HG03558 (cell line): ENCODE results near the gene CLEC18B.
"Not testable (repeated sequence)": the region's sequence is repeated elsewhere in the genome, so short reads cannot be mapped to it uniquely, and the experiment has no call there.

ENCODE experiments used
- ATAC-seq: cut with Tn5 transposase; IDR thresholded peaks from one replicate; pipeline ENCODE4 v1.9.1; 2021; ENCODE audit warnings: moderate number of reproducible peaks; ENCODE audit not compliant: unreplicated experiment; ENCODE audit errors: extremely low read depth

Gene CLEC18B

GRCh38 chr16:74409185-74409981 is 11.9 kb downstream of the CLEC18B start:
- ATAC-seq, result not testable (repeated sequence)

GRCh38 chr16:74407362-74407705 is 13.9 kb downstream of the CLEC18B start:
- not testable (repeated sequence) for ATAC-seq

DNA sequence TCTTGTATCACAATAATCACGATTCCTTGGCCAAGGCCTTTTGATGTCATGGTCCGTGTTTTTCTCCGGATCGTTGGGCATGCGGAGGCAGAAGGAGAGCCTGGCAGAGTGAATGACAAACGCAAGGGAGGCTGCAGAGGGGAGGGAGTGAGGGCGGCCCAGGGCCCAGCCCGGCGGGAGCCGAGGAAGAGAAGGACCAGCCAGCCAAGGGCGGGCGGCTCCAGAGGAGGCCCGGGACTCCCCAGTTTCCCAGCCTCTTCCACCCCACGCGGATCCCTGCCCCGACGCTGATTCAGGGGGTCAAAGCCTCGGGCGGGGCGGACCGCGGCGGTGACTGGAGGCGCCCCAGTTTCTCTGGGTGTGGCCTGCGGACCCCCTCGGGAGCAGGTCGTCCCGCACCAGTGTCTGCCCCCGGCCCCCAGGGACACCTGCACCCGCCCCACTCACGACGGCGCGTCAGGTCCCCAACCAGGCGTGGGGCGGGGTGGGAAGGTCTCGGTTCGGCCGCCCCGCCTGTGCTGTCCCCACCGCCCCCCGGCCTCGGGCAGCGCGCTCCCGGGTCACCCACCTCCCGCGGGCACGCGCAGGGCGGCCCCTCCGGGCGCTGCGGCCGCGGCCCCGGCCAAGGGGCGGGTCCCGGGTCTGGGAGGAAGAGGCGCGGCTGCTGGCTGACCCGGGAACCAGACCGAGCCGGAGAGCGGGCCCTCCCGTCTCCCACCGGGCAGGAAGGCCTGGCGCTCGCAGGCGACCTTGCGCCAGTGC is 14.5 kb downstream of the CLEC18B start:
- not testable (repeated sequence) for ATAC-seq

- ATAC-seq, result not testable (repeated sequence)
Observed at GRCh38 chr16:74404148-74404933, 16.9 kb downstream of the CLEC18B start.

- ATAC-seq, result not testable (repeated sequence)
Observed at GRCh38 chr16:74400238-74400637, 21.0 kb downstream of the CLEC18B start.

DNA sequence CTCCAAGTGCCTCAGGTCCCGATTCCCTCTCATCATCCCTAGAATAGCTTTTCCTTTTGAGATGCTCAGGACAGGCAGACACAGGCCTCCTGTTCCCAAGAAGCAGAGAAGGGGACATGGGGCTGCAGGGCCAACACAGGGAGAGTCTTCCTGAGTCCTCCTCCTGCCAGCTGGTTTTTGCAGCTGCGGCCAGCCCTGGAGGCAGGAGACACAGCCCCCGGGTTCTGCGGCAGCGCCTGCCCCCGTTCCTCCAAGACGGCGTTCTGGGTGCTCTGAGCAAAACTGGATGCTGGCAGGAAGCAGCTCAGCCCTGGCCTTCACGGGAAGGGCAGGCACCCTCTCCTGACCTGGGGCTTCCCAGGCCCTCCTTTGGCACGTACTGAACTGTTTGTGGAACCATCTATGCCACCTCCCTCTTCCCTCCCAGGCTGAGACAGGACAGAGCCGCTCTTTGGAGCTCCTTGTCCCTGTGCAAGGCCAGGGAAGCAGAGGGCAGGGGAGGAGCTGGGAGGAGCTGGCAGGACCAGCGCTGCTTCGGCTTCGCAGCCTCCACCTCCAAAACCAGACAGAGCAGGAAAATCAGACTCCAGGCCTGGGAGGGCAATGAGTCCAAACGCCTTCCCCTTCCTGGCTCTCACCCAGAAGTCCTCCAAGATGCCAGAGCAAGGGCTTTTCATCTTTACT is 22.9 kb downstream of the CLEC18B start:
- not testable (repeated sequence) for ATAC-seq

- ATAC-seq, result not testable (repeated sequence)
Observed at GRCh38 chr16:74396521-74397017, 24.7 kb downstream of the CLEC18B start.

GRCh38 chr16:74394604-74395003 is 26.7 kb downstream of the CLEC18B start:
- ATAC-seq, result not testable (repeated sequence)

DNA sequence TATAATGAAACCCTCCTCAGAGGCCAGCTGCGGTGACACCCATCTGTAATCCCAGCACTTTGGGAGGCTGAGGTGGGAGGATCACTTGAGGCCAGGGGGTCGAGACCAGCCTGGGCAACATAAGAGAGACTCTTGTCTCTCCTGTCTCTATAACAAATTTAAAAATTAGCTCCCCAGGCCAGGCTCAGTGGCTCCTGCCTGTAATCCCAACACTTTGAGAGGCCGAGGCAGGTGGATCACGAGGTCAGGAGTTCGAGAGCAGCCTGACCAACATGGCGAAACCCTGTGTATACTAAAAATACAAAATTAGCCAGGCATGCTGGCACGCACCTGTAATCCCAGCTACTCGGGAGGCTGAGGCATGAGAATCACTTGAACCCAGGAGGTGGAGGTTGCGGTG is 27.1 kb downstream of the CLEC18B start:
- not testable (repeated sequence) for ATAC-seq

- not testable (repeated sequence) for ATAC-seq
Observed at GRCh38 chr16:74391454-74392050, 29.7 kb downstream of the CLEC18B start.

DNA sequence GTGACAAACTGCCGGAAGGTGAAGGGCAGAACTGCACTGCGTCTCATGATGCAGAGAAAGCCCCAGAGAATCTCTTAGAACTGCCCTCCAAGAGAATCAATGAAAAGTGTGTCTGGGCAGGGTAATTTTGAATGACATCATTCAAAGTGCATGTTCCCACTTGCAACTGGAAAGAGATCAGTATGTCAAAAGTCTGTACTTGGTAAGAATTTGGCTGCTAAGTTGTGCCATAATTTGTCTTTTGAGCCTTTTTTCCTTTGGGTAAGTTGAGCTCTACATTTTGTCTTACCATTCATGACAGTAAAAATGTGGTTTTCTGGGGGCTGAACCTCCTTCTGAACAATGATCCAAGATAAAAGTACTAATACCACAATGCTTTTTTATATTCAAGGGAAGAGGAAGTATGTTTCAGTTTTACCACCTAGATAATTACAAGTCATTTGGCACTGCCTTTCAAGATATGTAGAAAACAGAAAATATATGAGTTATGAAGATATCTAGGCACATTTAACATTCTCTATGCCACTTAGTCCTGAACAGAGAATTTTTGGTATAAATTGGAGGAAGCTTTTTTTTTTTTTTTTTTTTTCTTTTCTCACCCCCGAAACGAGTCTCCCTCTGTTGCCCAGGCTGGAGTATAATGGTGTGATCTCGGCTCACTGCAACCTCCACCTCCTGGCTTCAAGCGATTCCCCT is 38.8 kb downstream of the CLEC18B start:
- not testable (repeated sequence) for ATAC-seq

GRCh38 chr16:74373847-74374184 is 47.5 kb downstream of the CLEC18B start:
- not testable (repeated sequence) for ATAC-seq

GRCh38 chr16:74372953-74373846 is 48.1 kb downstream of the CLEC18B start:
- ATAC-seq, result no peak

- no peak for ATAC-seq
Observed at GRCh38 chr16:74372369-74372768, 48.9 kb downstream of the CLEC18B start.

- ATAC-seq, result not testable (repeated sequence)
Observed at GRCh38 chr16:74370338-74371135, 50.7 kb downstream of the CLEC18B start.

DNA sequence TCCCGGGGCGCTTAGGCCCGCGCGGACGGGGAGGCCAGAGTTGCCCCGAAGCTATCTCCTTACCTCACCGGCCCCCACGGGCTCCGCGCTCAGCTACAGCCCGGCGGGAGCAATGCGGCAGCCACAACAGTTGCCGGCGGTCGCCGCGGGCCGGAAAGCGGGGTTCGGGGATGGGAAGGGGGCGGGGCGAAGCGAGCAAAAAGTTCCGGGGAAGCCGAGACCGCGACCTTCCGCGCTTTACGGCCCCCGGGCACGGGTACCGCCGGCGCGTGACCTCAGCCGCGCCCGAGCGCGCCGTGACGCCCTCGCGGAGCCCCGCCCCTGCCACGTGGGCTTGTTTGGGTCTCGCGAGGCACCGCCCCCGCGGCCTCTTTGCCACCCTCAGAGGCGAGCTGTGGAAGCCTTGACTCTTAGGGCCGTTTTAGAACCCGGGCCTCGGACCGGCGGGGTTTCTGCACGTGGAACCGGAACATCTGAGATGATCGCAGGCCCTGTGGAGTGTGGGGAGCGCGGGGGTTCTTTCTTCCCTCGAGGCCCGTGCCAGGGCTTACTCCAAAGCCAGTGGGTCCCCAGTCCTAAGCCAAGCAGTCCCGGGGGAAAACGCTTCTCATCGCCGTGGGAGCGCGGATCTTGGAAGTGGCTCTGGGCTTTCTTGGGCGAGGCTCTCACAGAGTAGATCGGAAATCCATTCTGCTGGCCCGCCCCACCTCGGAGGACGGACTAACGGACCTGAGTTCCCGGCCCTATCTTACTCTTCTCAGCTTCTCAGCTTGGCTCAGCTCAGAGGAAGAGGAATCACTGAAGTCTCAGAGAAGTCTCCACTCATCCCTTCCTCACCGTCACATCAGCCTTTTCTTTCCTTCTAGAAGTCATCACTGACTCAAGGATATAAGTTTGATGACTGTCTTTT is 53.0 kb downstream of the CLEC18B start:
- ATAC-seq, result peak; percentile 97
